Stimulated activated CD4-positive, alpha-beta T cell treated with anti-CD3 and anti-CD28 coated beads, Interleukin-4, amount 100 ng/mL, for 24 hours (primary cell): ENCODE measurements around the gene RNF227.
"Not testable (repeated sequence)": the region's sequence is repeated elsewhere in the genome, so short reads cannot be mapped to it uniquely, and the experiment has no call there.

Experiments used
- DNase-seq: peaks from one replicate; pipeline ENCODE4 v3.0.0-alpha.2; 2020

The RNF227 gene

DNA sequence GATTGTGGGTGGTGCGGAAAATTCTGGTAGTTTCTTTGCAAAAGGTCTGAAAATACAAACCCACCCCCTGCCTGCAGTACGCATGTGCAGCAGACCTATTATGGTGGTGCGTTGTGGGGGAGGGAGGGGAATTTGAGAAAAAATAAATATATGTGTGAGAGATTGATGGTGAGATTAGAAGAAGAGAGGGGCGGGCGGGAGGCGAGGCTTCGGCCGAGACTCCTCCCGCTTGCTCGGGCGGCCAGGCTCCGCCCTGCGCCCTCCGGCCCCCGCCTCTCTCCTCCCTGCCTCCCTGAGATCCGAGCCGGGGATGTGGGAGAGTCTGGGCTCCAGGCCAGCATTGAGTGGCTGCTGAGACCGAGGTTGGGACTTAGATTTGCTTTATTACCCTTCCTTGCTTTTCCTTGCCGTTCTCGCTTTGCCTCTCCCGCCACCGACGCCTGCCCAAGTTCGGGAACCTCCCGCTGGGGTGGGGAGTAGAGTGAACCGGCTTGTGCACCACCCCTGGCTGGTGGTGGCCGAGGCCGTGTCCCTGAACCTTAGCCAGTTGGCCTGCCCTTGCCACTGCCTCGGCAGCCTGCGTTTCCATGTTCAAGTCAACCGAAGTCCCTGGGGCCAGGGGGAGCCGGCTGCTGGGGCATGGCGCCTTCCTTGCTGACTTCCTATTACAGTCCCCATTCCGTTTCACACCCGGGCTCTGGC is 28.5 kb downstream of the RNF227 start:
- DNase-seq: peak; percentile 92

DNA sequence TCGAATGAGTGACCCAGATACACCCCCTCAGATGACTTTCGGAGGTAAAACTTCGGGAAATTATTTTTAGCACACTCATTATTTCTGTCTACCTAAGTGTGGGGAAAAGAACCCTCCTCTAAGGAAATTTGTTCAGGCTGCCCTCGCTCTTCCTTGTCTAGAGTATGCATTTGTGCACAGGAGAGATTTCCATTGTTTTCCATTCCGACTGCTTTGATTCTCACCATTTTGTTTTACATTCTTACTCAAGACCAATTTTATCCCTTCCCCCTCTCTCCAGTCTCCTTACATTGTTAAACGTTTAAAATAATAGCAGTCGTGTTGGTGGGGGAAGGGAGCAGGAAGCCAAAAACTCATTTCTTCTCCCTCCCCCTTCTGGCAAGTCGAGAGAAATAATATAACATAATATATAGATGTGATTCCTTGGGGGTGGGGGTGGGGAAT is 29.0 kb downstream of the RNF227 start:
- no peak for DNase-seq

DNA sequence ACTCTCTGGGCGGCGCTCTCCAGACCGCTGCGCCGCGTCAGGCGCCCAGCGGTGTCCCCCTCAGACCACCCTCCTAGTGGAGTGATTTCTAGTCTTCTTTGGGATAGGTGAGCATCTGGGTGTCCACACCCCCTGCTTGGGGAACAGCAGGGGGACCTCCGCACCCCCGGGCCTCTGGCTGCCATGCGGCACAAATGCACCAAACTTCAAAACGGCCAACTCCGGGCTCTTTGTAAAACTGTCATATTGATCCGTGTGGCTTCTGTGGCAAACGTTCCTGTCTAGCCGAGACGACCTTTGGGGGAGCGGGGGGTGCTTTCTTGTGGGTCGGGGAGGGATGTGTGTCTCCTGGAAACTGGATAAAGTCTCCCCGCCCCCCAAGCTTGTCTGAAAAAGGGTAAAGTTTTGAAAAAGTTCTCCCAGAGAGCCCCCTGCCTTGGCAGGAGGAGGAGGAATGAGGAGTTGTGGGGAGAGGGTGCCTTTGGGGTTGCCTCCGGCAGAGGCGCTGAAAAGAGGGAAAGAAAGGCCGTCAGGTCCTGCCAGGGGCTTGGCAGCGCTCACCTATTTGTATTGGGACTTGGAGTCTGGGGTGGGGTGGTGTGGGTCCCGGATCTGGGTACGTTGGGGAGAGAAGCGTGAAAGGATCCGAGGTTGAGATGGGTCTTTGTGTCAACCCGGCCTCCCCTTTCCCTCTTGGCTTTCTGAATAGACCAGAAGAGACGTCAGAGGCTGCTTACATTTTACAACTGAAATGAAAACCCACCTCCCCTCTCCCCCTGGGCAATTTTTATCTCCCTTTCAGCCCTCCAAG is 29.7 kb downstream of the RNF227 start:
- peak; percentile 61 for DNase-seq

- DNase-seq: peak; percentile 35
These were observed 30.5 kb downstream of the RNF227 start for GRCh38 chr17:7885367-7886226.

- DNase-seq: peak; percentile 27
These were observed 31.3 kb downstream of the RNF227 start for GRCh38 chr17:7884581-7885366.

DNA sequence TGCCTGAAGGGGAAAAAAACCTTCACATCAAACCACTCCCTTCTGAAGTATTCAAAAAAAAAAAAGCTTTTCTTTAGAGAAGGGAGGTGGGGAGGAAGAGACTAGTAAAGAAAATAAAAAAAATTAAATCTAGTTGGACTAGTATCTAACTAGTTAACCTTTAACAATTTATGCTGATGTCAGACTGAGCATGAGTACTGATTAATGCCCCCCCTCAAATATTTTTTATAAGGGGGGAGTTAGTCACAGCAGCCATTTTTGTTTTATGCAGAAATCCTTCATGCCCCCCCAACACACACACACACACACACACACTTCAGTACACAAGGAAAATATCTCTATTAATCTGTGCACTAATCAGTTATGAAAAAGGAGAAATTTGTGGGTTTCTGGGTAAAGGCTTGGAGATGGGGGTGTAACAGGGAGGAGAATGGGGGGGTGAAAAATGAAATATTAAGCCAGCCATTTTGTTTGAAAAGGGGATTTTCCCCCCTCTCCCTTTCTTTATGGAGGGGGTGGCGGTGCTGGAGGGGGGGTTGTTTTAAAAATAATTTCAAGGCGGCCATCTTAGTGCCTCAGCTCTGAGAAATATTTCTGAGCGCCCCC is 32.2 kb downstream of the RNF227 start:
- DNase-seq: peak; percentile 42

- DNase-seq: no peak
These were observed 33.5 kb downstream of the RNF227 start for GRCh38 chr17:7882629-7883028.

GRCh38 chr17:7882068-7882467 is 34.0 kb downstream of the RNF227 start:
- no peak for DNase-seq

DNA sequence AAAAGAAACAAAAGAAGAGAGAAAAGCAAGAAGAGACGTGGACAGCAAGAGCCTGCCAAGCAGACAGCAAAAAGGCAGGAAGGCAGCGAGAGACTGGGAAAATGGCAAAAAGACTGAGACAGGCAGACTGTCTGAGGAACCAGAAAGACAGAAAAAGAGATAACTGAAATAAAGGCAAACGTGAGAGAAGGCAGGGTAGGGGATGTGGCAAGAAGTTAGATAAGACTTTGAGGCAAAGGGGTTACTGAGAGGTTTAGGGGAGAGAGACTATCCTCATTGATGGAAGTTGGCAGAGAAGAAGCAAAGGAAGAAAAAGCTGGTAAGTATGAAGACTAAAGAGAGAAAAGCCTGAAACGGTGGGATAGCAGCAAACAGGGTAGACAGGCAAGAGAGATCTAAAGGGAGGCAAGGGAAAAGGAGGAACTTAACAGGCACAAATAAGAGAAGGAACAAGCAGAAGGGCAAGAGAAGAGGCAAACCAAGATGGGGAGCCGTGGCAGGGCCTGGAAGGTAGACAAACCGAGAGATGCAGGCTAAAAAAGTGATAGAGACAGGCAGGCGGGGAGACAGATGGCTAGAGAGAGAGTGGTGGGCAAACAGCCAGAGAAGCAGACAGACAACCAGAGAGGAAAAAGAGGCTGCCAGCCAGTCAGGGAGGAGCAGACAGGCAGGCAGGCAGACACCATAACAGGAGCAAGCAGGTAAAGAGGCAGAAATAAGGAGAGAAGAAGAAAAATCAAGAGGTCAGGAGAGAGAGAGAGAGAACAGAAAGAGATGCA is 34.6 kb downstream of the RNF227 start:
- no peak for DNase-seq

DNA sequence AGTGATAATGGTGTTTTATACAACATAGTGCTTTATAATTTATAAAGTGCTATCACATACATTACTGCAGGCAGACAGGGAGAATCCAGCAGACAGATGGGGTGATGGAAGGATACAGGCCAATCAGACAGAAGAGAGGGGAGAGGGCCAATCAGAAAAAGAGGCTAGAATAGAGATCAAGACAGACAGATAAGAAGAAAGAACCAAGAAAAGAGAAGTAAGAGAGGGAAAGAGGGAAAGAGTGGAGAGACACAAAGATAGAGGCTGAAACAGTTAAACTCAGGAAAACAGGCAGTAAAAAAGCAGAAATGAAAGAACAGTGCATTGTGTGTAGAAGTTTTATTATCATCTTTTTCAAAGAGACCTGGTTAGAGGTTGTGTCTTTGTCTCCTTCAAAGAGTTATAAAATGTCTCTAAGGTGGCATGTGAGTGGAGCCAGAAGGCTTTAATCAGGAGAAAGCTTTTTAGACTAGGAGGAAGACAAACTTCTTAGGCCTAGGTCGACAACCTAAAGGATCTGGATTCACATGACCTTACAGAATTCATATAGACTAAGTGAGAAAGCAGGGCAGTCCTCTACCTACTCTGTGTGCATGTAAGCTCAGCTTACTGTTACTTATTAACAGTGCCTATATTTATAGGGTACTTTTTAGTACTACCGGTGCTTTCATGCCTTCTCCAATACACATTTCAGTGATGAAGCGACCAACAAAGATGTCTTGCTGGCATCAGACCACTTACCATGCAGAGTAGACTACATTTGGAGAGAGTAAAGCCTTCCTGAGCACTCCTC is 35.8 kb downstream of the RNF227 start:
- DNase-seq: no peak

DNA sequence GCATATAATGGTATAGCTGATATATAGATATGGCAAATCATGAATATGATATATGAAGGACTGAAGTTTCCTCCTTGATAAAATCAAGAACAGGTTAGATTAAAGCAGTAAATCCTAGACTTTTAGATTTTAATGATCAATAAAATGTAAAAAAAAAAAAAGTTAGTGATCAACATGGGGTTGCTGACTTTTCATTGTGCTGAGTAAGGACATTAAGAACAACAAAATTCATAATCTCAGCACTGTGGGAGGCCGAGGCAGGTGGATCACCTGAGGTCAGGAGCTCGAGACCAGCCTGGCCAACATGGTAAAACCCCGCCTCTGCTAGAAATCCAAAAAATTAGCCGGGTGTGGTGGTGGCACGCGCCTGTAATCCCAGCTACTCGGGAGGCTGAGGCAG is 37.9 kb downstream of the RNF227 start:
- no peak for DNase-seq

GRCh38 chr17:7875804-7876370 is 40.2 kb downstream of the RNF227 start:
- DNase-seq: no peak

- no peak for DNase-seq
These were observed 43.0 kb downstream of the RNF227 start for GRCh38 chr17:7873051-7873450.

DNA sequence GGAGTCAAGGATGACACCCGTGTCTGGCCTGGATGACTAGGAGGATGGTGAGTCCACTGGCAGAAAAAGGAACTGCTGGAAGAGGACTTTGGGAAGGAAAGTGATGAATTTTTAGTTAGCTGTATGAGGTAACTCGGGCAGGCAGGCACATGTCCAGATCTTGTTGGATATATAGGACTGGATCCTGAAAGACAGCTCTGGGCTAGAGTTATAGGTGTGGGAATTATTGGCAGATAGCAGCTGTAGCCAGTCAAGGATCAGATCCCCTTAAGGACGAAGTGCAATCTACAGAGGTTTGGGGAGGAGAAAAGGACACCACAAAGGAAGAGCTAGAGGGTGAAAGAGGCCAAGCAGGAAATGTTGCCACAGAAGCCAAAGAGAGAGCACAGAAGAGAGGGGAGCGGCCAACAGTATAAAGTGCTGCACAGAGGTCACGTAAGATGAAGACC is 48.2 kb downstream of the RNF227 start:
- DNase-seq: peak; percentile 3

DNA sequence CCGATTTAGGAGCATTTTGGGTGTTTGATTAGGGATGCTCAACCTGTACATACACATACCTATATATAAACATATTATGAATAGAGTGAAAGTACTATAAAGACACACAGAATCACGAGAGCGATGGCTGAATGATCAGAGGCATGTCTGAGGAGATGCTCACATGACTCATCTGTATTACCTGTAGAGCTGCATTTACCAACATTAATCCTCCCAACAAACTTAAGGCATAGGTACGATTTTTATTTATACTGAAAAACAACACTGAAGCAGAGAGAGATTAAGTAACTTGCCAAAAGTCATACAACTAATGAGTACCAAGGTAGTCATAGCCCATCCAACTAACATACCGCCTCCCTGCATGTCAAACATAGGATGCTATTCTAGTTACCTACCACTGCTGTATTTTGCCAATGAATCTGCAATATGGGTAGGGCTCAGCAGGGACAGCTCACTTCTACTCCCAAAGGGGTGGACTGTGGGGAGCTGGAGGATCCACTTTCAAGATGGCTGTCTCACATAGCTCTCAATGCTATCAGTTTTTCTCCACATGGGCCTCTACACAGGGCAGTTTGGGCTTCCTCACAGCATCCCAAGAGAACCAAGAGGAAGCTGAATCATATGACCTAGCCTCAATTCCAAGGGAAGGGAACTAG is 51.0 kb downstream of the RNF227 start:
- DNase-seq: peak; percentile 3

- DNase-seq: not testable (repeated sequence)
These were observed 51.7 kb downstream of the RNF227 start for GRCh38 chr17:7864384-7864783.
